ENCODE results near the gene CHMP6.

The CHMP6 gene

DNA sequence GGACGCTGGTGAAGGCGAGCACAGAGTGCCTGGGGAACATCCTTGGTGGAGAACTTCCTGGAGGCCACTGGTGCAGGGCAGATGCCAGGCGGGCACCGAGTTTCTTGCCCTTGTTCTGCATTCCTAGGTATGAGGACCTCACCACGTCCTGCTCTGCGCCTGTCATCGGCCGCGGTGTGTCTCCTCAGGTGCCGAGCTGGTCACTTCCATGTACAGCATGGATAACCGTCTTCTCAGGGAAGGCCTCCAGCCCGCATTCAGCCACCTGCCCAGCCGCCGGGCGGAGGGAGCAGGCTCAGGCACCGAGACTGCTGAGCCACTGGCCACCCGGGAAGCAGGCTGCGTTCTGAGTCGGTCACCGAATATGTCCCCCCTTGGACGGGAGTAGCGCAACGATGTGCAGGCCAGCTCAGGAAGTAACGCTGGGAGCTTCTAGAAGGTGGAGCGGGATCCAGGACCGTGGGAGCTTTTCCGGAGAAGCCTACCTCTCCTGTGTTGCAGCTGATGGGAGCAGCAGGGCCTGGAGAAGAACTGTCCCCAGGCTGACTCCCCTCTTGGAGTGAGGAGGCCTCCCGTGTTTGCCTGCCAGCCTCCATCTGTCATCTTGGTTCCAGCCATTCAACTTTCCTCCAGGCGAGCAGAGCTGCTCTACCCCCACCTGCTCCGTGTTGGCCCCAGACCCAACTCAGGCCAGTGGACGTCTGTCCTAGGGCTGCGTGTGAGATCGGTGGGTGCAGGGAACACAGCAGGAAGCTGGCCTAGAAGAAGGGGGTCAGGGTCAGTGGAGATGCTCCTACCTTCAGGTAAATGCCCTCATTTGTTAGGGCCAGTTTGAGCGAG is 41.2 kb downstream of the CHMP6 start:
- DNase-seq, result no peak

DNA sequence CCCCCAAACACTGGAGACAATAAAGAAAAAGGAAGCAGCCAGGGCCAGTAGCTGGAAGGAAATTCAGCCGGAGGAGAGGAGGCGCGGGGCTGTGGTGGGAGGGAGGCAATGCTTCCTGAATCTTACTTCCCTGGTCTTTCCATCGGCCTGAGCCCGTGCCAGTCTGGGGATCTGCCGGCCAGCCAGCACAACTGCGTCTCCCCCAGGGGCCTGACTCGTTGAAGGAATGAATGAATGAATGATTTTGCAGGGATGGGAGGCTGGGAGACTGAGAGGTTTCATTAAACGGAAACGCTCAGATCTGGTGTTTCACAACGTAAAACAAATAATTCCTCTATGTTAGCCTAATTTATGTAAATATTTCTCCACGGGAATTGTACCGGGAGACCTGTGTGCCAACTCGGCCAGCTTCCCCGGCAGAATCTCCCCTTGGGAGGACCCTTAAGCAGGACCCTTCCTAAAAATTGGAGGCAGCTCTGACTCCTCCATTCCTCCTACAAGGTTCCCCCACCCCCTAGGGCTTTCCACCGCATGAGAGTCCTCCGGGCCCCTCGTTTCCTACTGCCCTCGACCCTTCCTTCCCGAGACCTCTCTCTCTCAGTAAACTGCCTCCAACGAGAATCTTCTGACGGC is 42.0 kb downstream of the CHMP6 start:
- DNase-seq, result no peak

DNA sequence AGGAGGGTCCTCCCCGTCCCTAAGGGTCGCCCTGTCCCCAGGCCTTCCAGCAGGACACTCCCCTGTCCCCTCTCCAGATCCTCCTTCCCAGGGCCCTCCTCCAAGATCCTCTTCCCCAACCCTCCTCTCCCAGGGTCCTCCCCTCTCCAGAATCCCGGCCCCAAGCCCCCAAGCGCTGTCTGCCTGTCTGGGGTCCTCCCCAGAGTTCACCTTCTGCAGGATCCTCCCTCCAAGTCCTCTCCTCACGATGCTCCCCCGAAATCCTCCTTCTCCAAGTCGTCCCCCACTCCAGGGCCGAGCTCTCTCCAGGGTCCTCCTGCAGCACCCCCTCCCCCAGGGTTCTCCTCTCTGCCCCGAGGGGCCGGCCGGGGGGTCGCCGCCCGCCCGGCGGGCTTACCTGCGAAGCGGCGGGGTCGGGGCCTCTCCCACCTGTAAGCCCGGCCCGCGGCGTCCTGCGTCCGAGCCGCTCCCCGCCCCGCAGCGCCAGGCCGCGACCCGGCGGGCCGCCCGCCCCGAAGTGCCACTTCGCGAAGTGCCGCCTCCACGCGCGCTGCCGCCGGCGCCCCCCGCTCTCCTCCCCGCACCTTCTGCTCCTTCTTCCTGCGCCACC is 42.6 kb downstream of the CHMP6 start:
- DNase-seq, result no peak

DNA sequence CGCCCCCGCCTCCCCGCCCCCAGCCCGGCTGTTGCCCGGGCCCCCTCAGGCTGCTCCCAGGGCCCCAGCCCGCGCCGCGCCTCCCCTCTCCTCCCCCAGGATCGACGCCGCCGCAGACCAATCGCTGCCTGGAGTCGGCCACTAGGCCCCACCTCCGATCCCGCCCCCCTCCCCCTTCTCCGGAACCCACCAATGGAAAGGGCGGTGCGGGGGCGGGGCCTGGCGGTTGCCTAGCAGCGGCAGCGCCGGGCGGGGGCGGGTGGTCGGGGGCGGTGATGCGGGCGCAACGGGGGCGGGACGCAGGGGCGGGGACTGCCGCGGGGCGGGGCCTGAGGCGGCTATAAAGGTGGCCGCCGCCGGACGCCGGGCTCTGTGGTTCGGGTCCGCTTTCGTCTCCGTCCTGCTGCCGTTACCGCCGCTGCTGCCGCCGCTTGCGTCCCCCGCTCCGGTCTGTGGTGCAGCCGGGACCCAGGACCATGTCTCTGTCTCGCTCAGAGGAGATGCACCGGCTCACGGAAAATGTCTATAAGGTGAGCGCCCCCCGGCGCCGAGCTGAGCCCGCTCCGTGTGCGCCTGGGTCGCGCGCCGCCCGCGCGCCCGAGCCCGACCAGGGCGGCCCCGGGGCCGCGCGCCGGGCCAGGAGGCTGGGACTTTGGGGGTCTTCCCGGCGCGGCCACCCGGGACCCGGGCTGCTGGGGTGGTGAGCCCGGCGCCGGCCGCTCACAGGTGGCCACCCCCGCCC is 43.3 kb downstream of the CHMP6 start, which contains the start of gene BAIAP2:
Gene BAIAP2 (plus strand): TSS at position 373 of the 742 bp plus-strand sequence. CDS start 104 bp downstream, at position 477.
- DNase-seq, result peak; percentile 95

DNA sequence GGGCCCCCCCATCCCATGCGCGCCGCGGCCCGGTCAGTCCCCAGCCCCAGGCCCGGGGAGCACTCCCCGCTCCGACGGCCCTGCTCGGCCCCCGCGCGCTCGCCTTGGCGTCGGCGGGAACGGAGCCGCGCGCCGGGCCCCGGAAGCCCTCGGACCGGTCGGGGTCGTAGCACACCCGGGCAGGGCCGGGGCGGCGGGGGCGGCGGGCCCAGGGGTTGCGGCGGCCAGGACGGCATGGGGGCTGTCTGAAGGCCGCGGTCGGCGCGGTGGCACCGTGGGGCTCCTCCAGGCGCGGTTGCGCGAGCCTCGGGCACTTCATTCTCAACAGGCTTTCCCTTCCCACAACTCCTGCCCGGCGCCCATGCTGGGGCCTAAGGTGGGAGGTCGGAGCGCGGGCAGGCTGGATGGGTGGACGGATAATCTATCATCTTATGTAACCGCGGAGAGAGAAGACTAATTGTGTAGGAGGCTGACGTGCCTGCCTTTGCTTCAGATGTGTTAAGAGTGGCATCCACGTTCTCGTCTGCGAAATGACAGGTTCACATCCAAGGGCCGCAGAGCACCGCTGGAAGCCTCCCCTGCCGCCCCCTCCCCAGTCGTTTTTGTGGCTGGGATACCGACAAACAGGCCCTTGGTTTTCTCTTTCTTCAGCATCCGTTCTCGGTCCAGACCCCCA is 44.0 kb downstream of the CHMP6 start:
- DNase-seq, result no peak

DNA sequence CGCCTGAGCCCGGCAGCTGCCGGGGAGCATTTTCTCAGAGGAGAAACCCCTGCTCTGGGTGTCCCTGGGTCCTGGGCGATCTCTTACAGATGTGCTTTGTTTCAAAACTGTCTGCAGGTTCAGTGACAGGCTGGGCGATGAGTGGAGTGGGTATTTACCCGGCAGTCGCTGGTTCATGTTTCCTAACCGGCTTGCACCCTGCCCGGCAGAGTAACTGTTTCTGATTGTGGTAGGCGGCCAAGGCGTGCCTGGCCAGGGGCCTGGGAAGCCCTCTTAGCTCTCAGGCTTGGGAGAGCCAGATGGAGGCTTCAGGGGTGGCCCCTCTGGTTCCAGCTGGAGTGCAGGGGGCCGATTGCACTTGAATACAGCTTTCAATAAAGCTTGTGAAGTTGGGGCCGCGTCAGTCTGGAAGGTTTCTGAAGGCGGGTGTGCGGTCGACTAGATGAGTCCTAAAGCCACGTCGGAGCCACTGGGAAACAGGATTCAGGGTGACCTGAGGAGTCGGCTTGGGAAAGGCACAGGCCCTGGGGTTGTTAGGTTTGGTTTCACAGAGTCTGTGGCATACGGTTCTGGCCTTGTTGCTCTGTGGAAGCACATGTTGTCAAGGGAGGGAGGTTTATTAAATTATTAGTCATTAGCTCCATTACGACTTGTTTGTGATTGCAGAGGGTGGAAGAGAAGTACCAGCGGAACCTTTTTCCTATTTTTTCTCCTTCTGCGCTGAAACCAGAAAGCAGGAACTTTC is 44.7 kb downstream of the CHMP6 start:
- DNase-seq, result no peak

DNA sequence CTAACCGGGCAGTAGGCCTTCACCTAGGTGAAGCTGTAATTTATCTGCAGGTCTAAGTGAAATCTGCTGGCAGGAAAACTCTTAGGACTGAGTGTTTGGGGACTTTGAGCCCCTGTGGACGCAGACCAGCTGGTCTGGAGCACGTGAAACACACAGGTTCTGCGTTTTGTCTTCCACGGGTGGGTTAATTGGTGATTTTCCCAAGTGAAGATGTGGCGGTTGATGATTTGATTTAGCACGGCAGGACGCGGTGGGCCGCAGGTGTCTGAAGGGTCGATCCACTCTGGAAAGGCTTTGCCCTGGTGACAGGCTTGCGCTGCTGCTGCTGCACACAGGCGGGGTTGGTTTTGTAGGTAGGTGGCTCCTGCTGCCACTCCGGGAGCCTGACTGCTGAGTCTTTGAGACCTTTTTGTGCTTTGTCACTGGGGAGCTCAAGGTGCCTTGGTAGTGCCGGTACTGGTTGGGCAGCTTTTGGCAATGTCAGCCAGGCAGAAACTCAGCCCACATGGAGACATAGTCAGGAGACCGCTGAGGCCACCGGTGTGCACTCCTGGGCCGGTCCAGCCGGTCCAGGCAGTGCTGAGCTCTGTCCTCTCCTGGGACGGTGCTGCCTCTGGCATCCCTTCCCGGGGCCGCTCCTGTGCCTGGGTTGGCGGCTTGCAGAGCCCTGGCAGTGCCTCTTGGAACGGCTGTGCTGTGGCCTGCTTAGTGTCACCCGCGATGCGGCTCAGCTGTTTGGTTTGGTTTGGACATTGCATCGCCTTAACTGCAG is 45.6 kb downstream of the CHMP6 start:
- no peak for DNase-seq

DNA sequence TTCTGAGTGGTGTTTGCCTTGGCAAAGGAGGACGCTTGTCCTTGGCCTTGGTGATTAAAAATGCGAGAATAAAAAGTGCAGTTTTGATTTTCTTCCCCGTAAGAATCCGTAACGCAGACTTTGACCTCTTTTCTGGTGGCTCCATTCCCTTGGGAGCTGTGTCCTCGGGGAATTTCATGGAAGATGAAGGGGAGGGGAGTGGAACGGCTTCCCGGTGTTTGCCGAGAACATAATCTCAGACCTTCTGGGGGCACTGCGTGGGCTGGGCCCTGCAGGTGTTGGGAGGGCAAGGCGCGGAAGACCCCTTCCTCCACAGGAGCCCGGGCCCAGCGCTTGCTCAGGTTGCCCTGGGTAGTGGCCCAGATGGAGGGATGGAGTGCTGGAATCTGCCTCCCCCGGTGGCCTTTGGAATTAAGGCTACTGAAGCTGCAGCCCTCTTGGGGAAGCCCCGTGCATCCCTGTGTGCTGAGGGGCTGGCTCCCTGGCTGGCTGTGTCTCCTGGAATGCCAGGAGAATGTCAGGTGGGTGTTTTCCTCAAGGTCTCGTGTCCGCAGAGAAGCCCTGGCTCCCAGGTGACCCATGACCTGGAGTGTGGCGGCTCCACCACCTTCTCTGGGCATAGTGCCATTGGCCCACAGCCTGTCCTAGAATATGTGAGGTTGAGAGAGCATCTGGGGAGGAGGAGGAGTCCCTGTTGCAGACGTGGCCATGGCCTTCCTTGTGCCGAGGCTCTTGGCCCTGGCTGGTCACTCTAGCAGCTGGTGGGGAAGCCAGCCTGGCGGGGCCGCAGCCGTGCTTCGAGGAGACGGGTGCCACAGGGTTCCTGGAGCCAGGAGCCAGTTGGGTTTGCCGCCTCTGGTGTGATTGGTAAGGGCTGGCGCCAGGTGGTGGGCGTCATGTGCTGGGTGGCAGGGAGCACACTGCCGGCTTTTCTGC is 46.4 kb downstream of the CHMP6 start:
- DNase-seq, result no peak

DNA sequence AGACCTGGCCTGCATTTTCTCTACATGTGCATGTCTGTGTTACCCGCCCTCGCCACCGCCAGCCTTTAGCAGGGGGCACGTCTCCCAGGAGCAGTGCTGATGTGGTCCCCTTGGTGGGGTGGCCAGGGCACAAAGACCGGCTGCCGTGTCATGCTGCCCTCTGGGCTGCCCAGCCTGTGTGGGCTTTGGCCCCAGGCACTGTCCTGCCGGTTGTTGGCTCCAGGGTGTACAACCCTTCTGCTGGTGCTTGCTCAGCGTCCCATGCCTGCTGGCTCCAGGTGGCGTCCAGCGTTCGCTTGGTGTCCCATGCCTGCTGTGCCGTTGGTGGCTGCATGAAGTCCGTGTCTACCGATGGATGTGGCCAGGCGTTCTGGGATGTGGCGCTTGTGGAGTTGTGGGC is 47.5 kb downstream of the CHMP6 start:
- no peak for DNase-seq

DNA sequence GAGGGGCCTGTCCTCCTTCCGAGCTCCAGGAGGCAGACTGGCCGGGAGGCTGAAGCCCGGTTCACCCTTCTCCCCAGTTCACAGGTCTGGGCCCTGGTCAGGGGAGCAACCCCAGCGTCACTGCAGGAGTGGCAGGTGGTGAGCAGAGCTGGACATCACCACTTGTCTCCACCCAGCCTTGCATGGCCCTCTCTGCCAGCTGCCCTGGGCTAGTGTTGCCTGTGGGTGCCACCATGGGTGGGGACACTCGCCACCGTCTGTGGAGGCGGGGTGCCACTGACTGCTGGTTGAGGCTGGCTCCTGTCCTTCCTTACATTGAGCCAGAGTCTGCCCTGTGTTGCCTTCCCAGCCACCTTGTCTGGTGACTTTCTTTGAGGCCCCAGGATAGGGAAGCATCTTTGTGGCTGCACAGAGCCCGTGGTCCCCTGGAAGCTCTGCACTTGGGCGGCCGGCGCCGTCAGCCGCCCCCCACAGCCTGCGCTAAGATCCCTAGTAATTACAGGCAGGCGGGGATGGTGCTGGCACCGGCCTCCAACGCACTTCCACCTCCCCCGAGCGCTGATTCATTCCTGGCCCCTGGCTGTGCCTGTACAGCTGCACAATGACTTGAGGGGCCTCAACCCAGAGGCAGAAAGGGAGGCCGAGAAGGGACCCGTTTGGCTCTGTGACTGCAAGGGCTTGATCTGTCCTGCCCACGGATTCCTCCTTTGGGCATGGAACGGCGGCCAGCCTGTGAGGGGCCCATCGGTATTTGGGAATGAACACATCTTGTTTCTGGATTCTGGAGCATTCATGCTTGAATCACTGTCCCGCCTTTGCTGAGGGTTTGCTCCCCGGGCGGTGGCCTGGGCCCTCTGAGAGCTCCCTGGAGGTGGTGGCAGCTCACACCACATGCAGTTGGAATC is 48.5 kb downstream of the CHMP6 start:
- no peak for DNase-seq

DNA sequence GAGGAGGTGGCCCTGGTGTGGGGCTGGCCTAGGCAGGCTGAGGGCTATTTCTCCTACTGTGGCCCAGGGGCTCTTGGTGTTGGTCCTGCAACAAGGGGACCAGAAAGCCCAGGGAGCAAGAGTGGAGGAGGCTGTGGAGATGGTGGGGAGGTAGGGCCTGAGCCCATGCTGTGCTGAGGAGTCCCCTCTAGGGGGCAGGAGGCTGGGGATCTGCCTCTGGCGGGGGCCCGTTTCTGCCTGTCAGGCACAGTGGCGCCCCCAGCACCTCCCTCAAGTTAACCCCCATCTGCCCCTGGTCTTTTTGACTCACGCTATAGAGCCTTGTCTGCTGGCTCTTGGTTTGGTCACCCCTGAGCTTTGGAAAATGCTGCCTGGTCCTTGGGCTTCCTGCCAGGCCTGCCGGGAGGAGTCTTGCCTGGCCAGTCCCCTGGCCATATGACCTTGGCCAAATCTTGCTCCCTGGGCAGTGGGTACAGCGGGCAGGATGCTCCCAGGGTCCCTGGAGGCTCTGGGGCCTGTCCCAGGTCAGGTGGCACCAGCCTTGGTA is 49.2 kb downstream of the CHMP6 start:
- DNase-seq, result peak; percentile 22

DNA sequence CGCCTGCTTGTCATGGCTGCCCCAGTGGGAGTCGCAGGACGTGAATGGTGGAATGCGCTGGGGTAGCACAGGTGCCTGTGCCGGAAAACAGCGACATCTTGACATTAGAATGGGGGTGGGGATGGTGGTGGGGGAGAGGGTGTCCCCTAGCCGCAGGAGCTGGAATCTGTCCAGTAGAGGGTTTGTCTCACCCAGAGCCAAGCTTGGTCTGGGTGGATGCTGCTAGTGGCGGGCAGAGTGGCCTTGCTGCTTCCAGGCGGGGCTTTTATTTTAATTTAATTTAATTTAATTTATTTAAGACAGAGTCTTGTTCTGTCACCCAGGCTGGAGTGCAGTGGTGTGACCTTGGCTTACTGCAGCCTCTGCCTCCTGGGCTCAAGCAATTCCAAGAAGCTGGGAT is 51.0 kb downstream of the CHMP6 start:
- no peak for DNase-seq

DNA sequence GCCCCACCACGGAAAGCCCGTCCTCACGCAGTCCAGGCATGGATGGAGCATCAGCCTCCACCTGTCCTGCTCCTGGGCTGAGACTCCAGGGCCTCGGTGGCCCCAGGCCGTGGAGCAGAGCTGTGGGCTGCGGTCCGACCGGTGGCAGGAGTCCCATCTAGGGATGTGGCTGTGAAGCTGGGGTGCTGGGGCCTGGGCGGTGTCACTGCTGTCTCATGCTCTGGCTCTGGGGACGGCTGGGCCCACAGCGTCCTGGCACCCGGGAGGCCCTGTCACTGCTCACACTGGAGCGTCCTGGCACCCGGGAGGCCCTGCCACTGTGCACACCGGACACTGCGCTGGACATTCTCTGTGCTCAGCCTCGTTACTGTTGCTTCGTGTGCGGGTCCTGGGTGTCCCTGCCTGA is 51.7 kb downstream of the CHMP6 start:
- DNase-seq, result no peak

DNA sequence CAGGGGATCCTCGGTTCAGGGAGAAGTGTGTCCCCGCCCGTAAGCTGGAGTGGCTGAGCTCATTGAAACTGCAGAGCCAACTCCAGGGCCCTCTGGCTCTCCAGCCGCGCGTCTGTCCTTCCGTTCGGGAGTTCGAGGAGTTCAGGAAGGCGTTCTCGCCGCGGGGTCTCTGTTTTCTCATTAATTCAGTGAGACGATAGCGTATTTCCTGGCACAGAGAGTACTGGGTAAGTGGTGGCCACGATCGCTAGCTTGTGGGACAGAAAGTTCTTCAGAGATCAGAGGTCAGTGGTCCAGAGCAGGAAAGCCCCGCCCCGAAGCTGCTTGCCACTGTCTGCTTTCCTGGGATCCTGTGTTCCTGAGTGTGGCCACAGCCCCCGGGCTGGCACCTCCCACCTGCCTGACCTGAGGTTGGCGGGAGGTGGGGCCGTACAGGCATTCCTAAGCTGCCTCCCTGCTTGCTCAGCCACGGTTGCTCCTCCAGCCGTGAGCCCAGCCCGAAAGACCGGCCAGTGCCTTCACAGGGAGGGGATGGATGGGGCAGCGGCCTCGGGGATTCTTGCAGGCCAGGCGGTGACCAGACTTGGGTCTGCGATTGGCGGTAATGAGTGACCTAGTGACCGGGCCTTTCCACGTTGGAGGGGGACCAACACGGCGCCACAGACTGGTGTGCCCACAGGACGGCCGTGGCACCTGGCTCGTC is 52.2 kb downstream of the CHMP6 start:
- no peak for DNase-seq

DNA sequence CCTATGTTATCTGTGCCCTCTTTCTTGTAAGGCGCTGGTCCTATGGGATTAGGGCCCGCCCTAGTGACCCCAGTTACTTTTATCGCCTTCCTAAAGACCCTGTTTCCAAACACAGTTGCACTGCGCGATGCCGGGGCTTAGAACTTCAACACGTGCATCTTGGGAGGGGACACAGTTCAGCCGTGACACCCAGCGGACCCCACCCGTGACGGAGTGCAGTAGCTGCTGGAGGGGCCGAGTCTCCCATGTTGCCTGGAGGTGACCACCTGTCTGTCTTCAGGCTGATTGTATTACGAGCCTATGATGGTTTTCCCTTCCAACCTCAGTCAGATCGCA is 52.8 kb downstream of the CHMP6 start:
- DNase-seq, result no peak

DNA sequence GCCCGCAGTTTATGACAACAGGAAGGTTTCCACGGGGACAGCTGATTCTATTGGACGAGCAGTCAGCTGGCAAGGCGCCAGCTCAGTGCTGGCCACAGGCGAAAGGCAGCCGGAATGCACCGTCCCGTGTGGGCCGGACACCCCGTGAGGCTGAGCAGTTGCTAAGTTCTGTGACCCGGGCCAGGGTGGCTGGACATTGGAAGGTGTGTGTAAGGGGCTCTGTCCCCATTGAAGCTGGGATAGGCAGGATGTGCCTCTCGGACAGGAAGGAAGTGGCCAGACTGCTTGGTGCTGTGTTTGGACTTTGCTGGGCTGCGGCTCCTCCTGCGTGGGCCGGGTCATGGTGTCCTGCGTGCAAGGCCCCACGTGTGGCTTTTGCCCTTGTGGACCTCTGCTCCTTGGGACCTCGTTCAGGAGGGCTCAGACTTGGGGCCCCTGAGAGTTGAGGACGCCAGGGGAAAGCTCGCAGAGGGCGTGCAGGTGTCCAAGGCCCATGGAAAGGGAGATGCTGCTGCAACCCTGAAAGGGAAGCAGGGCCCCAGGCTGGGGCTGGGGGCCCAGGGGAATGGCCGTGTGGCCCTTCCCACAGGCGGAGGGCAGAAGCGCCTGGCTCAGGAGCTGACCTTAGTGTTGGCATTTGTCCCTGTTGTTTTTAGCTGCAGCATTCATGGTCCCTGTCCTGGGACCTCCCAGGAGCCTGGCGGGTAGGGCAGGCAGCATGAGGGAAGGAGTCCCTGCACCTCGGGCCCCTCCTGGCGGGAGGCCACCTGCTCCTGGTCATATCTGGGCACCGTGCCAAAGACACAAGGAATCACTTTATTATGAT is 53.3 kb downstream of the CHMP6 start:
- no peak for DNase-seq

DNA sequence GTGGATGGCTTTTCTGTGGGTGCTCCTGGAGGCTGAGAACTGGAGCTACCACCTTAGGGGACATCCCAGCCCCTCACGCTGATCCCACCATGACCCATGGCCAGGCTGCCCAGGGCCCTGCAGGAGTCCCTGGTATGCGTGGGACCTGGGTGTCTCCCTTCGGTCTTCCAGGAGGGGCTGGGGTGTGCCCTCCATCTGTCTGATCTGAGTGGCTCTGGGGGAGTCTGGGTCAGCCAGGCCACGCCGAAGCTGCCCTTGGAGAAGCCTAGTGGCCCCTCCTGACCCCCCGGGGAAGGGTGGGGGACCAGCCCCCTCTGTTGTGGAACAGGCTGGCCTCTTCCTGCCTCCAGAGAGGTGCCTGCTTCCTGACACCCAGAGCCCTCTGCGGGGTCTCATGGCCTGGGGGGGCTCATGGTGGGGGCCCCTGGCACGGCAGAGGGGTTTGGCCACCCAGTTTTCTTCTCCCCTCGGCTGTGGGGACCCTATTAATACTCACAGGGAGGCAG is 54.0 kb downstream of the CHMP6 start:
- no peak for DNase-seq
